ENCODE data around the gene RAB11FIP2. TPM values are rescaled to one million over a fixed set of nuclear protein-coding genes. Genes with fewer than 3 reads are reported as not detected.

Gene RAB11FIP2
- polyA plus RNA-seq, 2 of the 4 experiments (the other 2 are of a cell fraction) = 10.0 to 29.3 TPM

DNA sequence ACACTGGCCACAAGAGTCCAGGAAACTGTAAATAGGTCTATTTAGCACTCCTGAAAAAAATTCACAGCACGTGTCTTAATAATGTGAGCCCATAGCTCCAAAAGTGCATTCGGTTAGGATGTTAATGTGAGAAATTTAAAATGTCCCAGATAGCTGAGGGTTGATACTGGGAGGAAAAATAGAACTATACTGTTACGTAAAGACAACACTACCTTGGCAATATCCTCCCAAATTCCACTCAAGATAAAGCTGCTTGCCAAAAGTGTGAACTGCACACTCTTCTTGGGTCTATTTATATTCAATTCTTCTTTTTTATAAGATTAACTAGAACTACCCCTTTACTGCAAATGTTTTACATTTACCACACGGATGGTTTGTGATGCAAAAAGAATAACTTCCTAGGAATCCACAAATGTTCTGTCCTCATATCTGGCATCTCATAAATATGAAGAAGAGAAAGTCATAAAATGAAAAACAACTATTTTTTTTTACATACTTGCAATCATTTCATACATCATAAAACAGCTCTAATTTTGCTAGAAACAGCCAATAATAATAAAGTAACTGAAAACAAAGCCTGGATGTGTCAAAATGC, 10.4 kb downstream of the RAB11FIP2 start:
- FAIRE-seq (peak; percentile 72), DNase-seq (ENCODE audit: low read depth in 1 of 2, low spot score in 1 of 2) (no peak), ATAC-seq (no peak)
- TF ChIP-seq GATA3 (IDR thresholded peaks at IDR 0.05; ENCODE audit: borderline replicate concordance) = no peak
- TF ChIP-seq HOXB13 (CRISPR knock-in tag; IDR thresholded peaks at IDR 0.05; ENCODE audit: low read depth) = no peak
- TF ChIP-seq NR3C1 (IDR thresholded peaks at IDR 0.05) = no peak
- no peak for TF ChIP-seq RFX5 (IDR thresholded peaks at IDR 0.05)
- TF ChIP-seq SMC3 (IDR thresholded peaks at IDR 0.05) = no peak
- TF ChIP-seq NPAS2 (CRISPR knock-in tag; IDR thresholded peaks at IDR 0.05; ENCODE audit: borderline replicate concordance) = no peak
- TF ChIP-seq ZFP36 (IDR thresholded peaks at IDR 0.05; ENCODE audit: borderline replicate concordance, partially characterized antibody) = no peak
- TF ChIP-seq E2F6 (IDR thresholded peaks at IDR 0.05; ENCODE audit: borderline replicate concordance, low read depth) = no peak
- no peak for TF ChIP-seq EHMT2 (IDR thresholded peaks at IDR 0.05; ENCODE audit: low read depth)
- no peak for TF ChIP-seq HMGXB4 (CRISPR knock-in tag; IDR thresholded peaks at IDR 0.05; ENCODE audit: borderline replicate concordance)
- Histone ChIP-seq H3K4me3 (no peak overlapping the region), H3K4me2 (no peak overlapping the region), H3K9me3 (no peaks in the 10 kb centered on the region), H3K4me1 (peaks cover 6% of the 10 kb centered on the region), H3K27ac (no peak overlapping the region)
- WGBS (ENCODE audit: missing lambda C conversion rate) = 90% methylated on average over 4 of the region's 4 CpGs
- ChIA-PET POLR2A (no interaction called here), CTCF (no interaction called here)

- TF ChIP-seq CBX8 (IDR thresholded peaks at IDR 0.05) (no peak), TP53 (CRISPR knock-in tag; IDR thresholded peaks at IDR 0.05) (no peak), FOSB (CRISPR knock-in tag; IDR thresholded peaks at IDR 0.05) (no peak), EP300 (IDR thresholded peaks at IDR 0.05) (no peak), ATOH8 (CRISPR knock-in tag; IDR thresholded peaks at IDR 0.05; ENCODE audit: low read depth) (no peak), RCOR1 (IDR thresholded peaks at IDR 0.05; ENCODE audit: low read depth, low read length) (no peak), FOSL2 (IDR thresholded peaks at IDR 0.05) (no peak), FOSL2 (CRISPR knock-in tag; IDR thresholded peaks at IDR 0.05) (no peak), TFCP2L1 (CRISPR knock-in tag; IDR thresholded peaks at IDR 0.05) (no peak), POLR2AphosphoS2 (conservative IDR thresholded peaks at IDR 0.05; ENCODE audit: low read length) (no peak)
- TF ChIP-seq, protein P1, sequence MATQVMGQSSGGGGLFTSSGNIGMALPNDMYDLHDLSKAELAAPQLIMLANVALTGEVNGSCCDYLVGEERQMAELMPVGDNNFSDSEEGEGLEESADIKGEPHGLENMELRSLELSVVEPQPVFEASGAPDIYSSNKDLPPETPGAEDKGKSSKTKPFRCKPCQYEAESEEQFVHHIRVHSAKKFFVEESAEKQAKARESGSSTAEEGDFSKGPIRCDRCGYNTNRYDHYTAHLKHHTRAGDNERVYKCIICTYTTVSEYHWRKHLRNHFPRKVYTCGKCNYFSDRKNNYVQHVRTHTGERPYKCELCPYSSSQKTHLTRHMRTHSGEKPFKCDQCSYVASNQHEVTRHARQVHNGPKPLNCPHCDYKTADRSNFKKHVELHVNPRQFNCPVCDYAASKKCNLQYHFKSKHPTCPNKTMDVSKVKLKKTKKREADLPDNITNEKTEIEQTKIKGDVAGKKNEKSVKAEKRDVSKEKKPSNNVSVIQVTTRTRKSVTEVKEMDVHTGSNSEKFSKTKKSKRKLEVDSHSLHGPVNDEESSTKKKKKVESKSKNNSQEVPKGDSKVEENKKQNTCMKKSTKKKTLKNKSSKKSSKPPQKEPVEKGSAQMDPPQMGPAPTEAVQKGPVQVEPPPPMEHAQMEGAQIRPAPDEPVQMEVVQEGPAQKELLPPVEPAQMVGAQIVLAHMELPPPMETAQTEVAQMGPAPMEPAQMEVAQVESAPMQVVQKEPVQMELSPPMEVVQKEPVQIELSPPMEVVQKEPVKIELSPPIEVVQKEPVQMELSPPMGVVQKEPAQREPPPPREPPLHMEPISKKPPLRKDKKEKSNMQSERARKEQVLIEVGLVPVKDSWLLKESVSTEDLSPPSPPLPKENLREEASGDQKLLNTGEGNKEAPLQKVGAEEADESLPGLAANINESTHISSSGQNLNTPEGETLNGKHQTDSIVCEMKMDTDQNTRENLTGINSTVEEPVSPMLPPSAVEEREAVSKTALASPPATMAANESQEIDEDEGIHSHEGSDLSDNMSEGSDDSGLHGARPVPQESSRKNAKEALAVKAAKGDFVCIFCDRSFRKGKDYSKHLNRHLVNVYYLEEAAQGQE (IDR thresholded peaks at IDR 0.05) = no peak
- no peaks in the 10 kb centered on the region for H3K4me1 ChIP-seq
- H3K4me2 ChIP-seq = no peak overlapping the region
- CTCF ChIA-PET = no interaction called here
- no peaks in the 10 kb centered on the region for H3K9me3 ChIP-seq
- POLR2A ChIA-PET = interaction anchor here (0.6 kb wide), 1 partner anchor 1692 kb away, joined by 3 read pairs; no protein-coding TSS in a partner anchor
- no peak overlapping the region for H3K4me3 ChIP-seq
- 91% methylated on average over 7 of the region's 7 CpGs for WGBS (ENCODE audit: missing lambda C conversion rate)
- DNase-seq (ENCODE audit: low read depth in 1 of 2, low spot score in 1 of 2) (no peak), ATAC-seq (no peak), FAIRE-seq (no peak)
- H3K27ac ChIP-seq = no peak overlapping the region
These were observed 11.3 kb downstream of the RAB11FIP2 start for GRCh38 chr10:118035354-118036005.

All from A549 (cell line).